GM19324 (cell line): Measurements from ENCODE around the gene BMP15.

Experiments used
- ATAC-seq: cut with Tn5 transposase; IDR thresholded peaks from one replicate; pipeline ENCODE4 v1.9.1; 2021; ENCODE audit warnings: mild to moderate bottlenecking, moderate library complexity; ENCODE audit not compliant: unreplicated experiment, low FRiP score

The BMP15 gene

DNA sequence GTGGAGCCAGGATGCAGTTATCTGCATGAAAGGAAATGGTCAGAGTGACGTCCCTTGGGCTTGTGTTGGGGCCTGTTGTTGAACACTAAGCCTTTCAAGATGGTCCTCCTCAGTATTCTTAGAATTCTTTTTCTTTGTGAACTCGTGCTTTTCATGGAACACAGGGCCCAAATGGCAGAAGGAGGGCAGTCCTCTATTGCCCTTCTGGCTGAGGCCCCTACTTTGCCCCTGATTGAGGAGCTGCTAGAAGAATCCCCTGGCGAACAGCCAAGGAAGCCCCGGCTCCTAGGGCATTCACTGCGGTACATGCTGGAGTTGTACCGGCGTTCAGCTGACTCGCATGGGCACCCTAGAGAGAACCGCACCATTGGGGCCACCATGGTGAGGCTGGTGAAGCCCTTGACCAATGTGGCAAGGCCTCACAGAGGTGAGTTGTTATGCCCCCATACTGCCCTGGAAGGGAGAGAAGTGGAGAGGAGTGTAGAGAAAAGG, at the start of gene BMP15:
TSS of gene BMP15 (plus strand) at position 51 of the 492 bp plus-strand sequence. CDS start at position 100, 49 bp downstream.
- no peak for ATAC-seq

DNA sequence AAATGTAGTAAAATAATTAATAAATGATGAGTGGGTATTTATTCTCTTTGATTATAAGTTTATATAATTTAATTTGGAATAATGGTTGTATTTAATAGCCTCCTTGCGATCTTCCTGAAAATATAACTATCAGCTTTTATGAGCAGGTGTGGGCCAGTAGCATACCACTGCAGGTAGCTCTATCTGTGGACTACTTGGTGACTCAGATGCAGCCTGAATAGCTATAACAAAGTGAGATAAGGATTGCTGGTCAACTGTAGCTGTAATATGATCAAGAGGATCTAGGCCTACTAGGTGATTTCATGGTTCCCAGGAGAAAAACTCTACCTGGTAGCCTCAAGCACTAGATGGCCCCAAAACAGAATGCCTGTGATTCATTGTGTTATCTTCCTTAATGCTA, 47.1 kb upstream of the BMP15 start:
- no peak for ATAC-seq

GRCh38 chrX:50865311-50865710, 45.2 kb upstream of the BMP15 start:
- no peak for ATAC-seq

GRCh38 chrX:50871922-50872453, 38.5 kb upstream of the BMP15 start:
- no peak for ATAC-seq

DNA sequence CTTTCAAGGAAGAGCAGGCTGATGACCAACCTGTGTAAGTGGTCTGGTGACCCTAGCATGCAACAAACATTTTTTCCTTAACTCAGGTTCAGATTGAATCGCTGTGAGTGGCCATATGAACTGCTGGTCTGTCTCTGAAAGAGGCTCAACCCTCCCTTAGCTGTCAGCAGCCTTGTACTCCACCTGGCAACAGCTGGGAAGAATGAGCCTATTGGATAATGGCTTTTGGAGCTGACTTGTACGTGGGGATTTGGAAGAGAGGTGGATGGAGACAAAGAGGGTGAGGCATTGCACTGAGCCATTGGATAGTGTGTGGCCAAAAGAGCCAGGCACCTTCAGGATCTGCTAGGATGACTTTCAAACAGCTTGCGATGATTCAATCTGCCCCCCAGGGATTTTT, 35.7 kb upstream of the BMP15 start:
- ATAC-seq: no peak

DNA sequence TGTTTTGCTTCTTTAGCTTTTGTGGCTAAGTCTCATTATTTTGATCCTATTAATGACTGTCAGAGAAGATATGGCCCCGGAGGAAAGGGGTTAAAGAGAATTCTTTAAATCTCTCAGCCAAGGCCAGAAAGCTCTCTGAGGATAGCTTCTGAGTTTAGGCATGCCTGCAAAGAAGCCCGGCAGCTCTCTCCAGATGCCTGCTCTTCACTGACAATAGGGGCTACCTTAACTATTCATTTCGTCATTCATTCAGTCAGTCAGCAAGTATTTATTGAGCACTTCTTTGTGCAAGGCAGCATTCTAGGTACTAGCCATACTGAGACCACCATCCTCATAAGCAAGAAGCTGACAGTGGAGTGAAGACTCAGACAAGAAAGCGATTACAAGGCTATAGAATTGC, 34.0 kb upstream of the BMP15 start:
- ATAC-seq: no peak

- ATAC-seq: no peak
These were observed 33.2 kb upstream of the BMP15 start for GRCh38 chrX:50877310-50877709.

DNA sequence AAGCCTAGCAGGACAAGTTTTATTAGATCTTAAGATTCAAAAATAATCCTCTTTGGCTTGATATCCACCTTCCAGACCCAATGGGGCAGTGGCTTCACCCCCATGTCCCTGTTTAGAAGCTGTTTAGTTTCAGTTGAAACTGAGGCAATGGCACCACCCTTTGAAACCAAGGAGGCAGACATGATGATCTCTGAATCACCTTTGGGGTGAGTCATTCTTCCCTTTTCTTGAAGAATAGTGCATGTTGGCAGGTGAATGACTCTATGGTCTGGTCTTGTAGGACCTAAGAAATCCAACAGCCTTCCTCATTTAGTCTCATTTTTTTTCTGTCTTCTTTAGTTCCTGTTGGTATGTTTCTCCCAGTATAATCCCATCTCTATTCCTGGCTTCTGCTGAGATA, 29.5 kb upstream of the BMP15 start:
- no peak for ATAC-seq

DNA sequence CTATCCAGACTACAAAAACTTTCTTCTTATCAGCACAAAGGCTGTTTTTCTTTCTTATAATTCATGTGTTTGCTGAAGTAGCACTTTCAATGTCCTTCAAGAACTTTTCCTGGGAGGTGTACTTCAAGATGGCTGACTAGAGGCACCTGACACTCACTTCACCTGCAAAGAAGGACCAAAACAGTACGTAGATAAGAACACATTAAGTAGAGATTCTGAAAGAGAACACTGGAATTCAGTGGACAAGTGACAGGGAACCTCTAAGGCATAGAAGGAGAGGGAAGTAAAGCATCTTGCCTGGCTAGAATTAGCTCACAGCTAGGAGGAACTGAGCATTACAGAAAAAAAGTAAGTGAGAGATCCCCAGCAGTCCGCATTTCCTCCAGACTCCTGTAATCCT, 21.7 kb upstream of the BMP15 start:
- no peak for ATAC-seq

DNA sequence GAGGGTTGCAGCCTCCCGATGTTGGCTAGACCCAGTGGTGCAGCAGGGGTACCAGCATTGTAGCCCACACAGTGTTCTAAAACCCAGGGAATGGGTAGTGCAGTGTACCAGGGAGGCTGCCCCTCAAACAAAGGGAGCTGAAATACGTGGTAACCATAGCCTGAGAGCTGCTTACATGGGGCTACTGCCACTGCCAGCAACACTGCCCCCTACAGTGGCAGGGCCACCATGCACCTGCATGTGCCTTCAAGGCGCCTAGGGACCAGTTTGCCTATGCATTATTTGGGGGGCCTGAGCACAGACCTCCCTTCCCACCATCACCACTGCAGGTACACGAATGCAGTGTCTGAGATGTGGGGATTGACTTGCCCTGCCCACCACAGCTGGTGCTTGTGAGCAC, 21.0 kb upstream of the BMP15 start:
- no peak for ATAC-seq

GRCh38 chrX:50893047-50893446, 17.5 kb upstream of the BMP15 start:
- no peak for ATAC-seq

DNA sequence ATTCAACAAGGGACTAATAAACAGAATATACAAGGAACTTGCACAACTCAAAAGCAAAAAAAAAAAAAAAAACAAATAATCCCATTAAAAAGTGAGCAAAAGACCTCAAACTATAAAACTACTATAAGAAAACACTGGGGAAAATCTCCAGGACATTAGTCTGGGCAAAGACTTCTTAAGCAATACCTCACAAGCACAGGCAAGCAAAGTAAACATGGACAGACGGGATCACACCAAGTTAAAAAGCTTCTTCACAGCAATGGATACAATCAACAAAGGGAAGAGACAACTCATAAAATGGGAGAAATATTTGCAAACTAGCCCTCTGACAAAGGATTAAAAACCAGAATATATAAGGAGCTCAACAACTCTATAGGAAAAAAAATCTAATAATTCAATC, 17.1 kb upstream of the BMP15 start:
- no peak for ATAC-seq

GRCh38 chrX:50905334-50905733, 5.2 kb upstream of the BMP15 start:
- no peak for ATAC-seq

GRCh38 chrX:50913520-50913919, 3.0 kb downstream of the BMP15 start:
- ATAC-seq: no peak

GRCh38 chrX:50920132-50920531, 9.6 kb downstream of the BMP15 start:
- ATAC-seq: no peak

DNA sequence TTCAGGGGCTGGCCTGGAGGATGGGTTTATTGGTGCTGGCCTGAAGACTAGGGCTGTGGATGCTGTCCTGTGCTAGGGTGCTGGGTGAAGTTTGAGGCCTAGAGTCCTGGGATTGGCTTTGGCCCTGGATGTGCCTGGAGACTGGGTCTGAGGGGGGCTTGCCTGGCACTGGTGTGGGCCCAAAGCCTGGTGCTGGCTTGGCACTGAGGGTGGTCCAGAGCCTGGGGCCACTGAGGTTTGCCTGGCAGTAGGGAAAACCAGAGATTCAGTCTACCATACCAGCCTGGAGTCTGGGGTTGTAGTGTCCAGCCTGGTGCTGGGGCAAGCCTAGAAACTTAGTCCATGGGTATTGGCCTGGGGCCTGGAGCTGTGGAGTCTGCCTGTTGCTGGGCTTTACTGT, 16.6 kb downstream of the BMP15 start:
- ATAC-seq: no peak

DNA sequence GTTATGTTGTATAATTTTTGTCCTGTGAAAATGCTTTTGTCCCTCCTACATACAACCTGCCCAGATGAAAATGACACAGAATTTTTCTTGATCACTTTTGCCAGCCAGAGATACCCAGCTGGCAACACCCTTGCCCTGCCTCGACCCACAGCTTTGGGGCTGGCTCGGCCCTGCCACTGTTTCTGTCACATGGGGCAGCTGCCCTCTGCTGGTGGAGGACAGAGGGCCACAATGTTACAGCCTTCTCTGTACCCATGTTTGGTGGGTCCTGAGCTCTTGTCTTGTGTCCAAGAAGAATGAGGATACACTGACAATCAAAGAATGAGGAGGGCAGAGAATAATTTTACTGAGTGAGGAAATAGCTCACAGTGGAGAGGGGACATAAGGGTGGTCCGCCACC, 31.1 kb downstream of the BMP15 start:
- ATAC-seq: no peak

DNA sequence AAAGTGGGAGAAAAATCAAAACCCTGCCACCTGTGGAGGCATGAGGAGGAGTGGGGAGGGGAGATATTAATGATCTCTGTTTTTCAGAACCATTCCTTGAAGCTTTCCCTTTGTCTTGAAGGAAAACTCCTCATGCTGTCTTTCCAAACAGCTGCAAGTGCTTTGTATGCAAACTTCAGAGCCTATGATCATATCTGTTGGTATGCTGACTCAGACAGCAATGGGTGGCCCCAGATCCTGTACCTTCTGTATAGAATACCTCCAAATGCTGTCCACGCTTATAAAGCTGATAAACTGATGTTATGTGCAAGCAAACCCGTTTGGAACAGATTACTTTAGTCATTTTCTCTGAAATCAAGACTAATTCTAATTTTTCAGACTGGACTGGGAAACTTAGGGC, 31.9 kb downstream of the BMP15 start:
- no peak for ATAC-seq

GRCh38 chrX:50952406-50952805, 41.9 kb downstream of the BMP15 start:
- no peak for ATAC-seq

DNA sequence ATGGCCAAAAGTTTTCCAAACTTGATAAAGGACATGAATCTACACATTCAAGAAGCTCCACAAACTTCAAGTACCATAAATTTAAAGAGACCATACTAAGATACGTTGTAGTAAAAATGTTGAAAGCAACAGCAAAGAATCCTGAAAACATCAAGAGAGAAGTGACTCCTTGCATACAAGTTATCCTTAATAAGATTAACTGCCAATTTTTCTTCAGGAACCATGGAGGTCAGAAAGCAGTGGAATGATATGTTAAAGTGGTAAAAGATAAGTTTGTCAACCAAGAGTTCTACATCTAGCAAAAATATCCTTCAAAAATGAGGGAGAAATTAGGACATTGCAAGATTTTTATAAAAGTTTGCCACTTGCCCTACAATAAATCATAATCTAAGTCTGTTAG, 43.3 kb downstream of the BMP15 start:
- ATAC-seq: no peak

- no peak for ATAC-seq
These were observed 51.6 kb downstream of the BMP15 start for GRCh38 chrX:50962156-50962555.

GRCh38 chrX:50963842-50964241, 53.3 kb downstream of the BMP15 start:
- ATAC-seq: no peak
